Ishikawa (cell line): ENCODE data around the gene GABRG3.

Source experiments
- CEBPB ChIP-seq: IDR thresholded peaks from 2 replicates; pipeline ENCODE4 v1.6.1; 2012
- CREB1 ChIP-seq: IDR thresholded peaks from 2 replicates; pipeline ENCODE4 v1.6.1; 2012; ENCODE audit warnings: low read depth
- EGR1 ChIP-seq: IDR thresholded peaks from 2 replicates; pipeline ENCODE4 v1.6.1; 2012
- EP300 ChIP-seq: IDR thresholded peaks from 2 replicates; pipeline ENCODE4 v1.6.1; 2012; ENCODE audit warnings: borderline replicate concordance
- FOXM1 ChIP-seq: IDR thresholded peaks from 2 replicates; pipeline ENCODE4 v1.6.1; 2012; ENCODE audit warnings: low read depth, borderline replicate concordance
- MAX ChIP-seq: IDR thresholded peaks from 2 replicates; pipeline ENCODE4 v1.6.1; 2012
- NFIC ChIP-seq: IDR thresholded peaks from 2 replicates; pipeline ENCODE4 v1.6.1; 2012
- RAD21 ChIP-seq: IDR thresholded peaks from 2 replicates; pipeline ENCODE4 v1.6.1; 2012; ENCODE audit warnings: low read depth
- TAF1 ChIP-seq: IDR thresholded peaks from 2 replicates; pipeline ENCODE4 v1.6.1; 2012; ENCODE audit warnings: low read depth, mild to moderate bottlenecking
- TCF12 ChIP-seq: IDR thresholded peaks from 2 replicates; pipeline ENCODE4 v1.6.1; 2012; ENCODE audit warnings: low read depth
- TEAD4 ChIP-seq: IDR thresholded peaks from 2 replicates; pipeline ENCODE4 v1.6.1; 2012
- YY1 ChIP-seq: IDR thresholded peaks from 2 replicates; pipeline ENCODE4 v1.6.1; 2012; ENCODE audit warnings: low read depth
- ZBTB7A ChIP-seq: IDR thresholded peaks from 2 replicates; pipeline ENCODE4 v1.6.1; 2012; ENCODE audit warnings: low read depth
- TF ChIP-seq, protein P1 (sequence below): IDR thresholded peaks from 2 replicates; pipeline ENCODE4 v1.6.1; 2012
- TF ChIP-seq, protein P2 (sequence below): IDR thresholded peaks from 2 replicates; pipeline ENCODE4 v1.6.1; 2012; ENCODE audit warnings: low read depth, mild to moderate bottlenecking

Gene GABRG3

GRCh38 chr15:27123291-27123690 lies 152.3 kb downstream of the GABRG3 start:
- TF ChIP-seq TCF12 (no peak), ZBTB7A (no peak), RAD21 (no peak), YY1 (no peak), EP300 (no peak), MAX (no peak), NFIC (no peak), EGR1 (no peak)

GRCh38 chr15:27123808-27124207 lies 152.8 kb downstream of the GABRG3 start:
- TF ChIP-seq EGR1 (no peak), CEBPB (no peak), FOXM1 (no peak), RAD21 (no peak), EP300 (no peak)
- TF ChIP-seq, protein P1, sequence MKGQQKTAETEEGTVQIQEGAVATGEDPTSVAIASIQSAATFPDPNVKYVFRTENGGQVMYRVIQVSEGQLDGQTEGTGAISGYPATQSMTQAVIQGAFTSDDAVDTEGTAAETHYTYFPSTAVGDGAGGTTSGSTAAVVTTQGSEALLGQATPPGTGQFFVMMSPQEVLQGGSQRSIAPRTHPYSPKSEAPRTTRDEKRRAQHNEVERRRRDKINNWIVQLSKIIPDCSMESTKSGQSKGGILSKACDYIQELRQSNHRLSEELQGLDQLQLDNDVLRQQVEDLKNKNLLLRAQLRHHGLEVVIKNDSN, result no peak

DNA sequence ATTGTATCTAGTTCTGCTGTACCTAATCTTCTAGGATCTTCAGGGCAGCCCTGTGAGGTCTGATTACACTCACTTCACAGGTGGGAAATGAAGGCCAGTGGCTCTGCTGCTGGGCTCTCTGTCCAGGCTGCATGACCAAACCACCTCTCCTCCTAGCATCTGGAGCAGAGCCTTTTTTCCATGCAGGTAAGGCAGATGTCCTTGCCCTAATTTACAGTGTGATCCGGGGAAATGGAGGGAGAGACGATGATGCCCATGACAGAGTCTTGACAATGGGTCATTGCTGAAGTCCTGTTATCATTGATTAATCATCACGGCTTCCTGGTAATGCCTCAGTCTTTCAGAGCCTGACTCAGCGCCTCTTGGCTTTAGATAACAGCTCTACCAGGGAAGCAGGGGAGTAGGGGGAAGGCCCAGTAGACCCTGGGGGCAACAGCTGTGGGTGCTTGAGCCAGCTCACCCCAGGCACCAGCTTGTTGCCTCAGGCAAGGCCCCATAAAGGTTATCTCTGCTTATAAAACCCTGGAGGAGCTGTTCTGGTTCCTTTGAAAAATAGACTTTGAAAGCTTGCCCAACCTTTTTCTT lies 153.4 kb downstream of the GABRG3 start:
- no peak for TF ChIP-seq TCF12
- TF ChIP-seq, protein P1, result no peak
- no peak for TF ChIP-seq YY1
- no peak for TF ChIP-seq EP300
- TF ChIP-seq TAF1, result no peak
- TF ChIP-seq MAX, result no peak
- TF ChIP-seq RAD21, result no peak
- no peak for TF ChIP-seq NFIC
- no peak for TF ChIP-seq TEAD4
- TF ChIP-seq EGR1, result no peak
- no peak for TF ChIP-seq CEBPB
- TF ChIP-seq CREB1, result no peak

GRCh38 chr15:27125185-27125584 lies 154.2 kb downstream of the GABRG3 start:
- TF ChIP-seq ZBTB7A (no peak), RAD21 (no peak), CEBPB (no peak)

DNA sequence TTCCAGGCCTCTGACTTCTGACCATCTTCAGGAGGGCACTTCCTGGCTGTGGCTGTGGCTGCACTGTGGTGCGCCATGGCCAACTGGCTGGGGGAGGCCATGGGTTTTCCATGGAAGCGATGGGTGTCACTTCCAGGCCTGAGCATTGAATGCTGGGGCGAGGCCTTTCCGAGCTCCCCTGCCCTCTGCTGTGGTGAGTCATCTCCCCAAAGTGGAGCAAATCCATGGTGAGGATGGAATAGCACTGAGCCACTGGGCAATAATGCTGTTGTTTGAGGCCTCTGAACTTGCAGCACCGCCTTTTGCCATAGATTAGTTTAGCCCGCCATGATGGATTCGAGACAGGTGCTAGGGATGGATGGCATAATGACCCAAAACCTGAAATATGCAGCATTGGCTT lies 155.5 kb downstream of the GABRG3 start:
- TF ChIP-seq TAF1, result no peak
- TF ChIP-seq EGR1, result no peak
- no peak for TF ChIP-seq MAX
- TF ChIP-seq, protein P2, sequence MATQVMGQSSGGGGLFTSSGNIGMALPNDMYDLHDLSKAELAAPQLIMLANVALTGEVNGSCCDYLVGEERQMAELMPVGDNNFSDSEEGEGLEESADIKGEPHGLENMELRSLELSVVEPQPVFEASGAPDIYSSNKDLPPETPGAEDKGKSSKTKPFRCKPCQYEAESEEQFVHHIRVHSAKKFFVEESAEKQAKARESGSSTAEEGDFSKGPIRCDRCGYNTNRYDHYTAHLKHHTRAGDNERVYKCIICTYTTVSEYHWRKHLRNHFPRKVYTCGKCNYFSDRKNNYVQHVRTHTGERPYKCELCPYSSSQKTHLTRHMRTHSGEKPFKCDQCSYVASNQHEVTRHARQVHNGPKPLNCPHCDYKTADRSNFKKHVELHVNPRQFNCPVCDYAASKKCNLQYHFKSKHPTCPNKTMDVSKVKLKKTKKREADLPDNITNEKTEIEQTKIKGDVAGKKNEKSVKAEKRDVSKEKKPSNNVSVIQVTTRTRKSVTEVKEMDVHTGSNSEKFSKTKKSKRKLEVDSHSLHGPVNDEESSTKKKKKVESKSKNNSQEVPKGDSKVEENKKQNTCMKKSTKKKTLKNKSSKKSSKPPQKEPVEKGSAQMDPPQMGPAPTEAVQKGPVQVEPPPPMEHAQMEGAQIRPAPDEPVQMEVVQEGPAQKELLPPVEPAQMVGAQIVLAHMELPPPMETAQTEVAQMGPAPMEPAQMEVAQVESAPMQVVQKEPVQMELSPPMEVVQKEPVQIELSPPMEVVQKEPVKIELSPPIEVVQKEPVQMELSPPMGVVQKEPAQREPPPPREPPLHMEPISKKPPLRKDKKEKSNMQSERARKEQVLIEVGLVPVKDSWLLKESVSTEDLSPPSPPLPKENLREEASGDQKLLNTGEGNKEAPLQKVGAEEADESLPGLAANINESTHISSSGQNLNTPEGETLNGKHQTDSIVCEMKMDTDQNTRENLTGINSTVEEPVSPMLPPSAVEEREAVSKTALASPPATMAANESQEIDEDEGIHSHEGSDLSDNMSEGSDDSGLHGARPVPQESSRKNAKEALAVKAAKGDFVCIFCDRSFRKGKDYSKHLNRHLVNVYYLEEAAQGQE, result no peak
- TF ChIP-seq CEBPB, result no peak
- no peak for TF ChIP-seq ZBTB7A
- no peak for TF ChIP-seq CREB1
- TF ChIP-seq TEAD4, result no peak
- no peak for TF ChIP-seq FOXM1
- TF ChIP-seq, protein P1, result no peak
- TF ChIP-seq NFIC, result no peak
- TF ChIP-seq EP300, result no peak
- no peak for TF ChIP-seq TCF12
- no peak for TF ChIP-seq RAD21
- TF ChIP-seq YY1, result no peak

DNA sequence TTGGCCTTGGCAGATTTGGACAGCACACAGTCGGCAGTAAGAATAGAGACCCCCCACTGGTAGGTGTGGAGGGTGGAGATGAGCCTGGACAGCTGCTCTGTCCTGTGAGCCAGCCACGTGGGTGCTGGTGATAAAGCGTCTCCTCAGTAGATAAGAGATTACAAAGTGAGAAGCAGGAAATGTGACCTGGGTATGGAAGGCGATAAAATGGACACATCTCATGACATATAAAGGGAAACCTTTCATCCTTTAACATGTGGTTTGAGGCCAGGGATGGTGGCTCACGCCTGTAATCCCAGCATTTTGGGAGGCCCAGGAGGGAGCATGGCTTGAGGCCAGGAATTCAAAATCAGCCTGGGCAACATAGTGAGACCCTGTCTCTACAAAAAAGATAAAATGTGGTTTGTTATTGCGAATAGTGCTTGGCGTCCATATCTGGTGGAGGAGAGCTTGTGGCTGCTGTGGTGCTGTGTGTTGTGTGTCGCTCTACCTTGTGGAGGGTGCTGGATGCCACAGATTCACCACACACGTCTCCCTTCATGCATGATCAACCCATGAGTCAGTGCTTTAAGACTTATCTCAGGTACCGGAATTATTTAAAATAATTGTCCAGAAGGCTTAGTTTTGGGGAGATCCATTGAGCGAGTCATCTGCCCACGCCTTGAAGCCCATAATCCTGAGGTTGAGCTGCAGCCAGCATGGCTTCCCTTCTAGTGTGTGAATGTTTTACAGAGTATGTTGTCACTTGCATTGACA lies 157.0 kb downstream of the GABRG3 start:
- TF ChIP-seq TCF12, result no peak
- no peak for TF ChIP-seq EGR1
- TF ChIP-seq TAF1, result no peak
- no peak for TF ChIP-seq EP300
- TF ChIP-seq, protein P2, result no peak
- no peak for TF ChIP-seq CEBPB
- TF ChIP-seq FOXM1, result no peak
- TF ChIP-seq RAD21, result no peak
- no peak for TF ChIP-seq YY1
- no peak for TF ChIP-seq TEAD4
- no peak for TF ChIP-seq MAX
- TF ChIP-seq CREB1, result no peak
- TF ChIP-seq ZBTB7A, result no peak
- TF ChIP-seq, protein P1, result no peak
- TF ChIP-seq NFIC, result no peak
